ENCODE results near the gene ATCAY. TPM values are rescaled to one million over a fixed set of nuclear protein-coding genes. Genes with fewer than 3 reads are reported as not detected.
"Not testable (repeated sequence)": the region's sequence is repeated elsewhere in the genome, so short reads cannot be mapped to it uniquely, and the experiment has no call there.

Gene ATCAY
- total RNA-seq, 4 donors from 2014 or later = not detected

DNA sequence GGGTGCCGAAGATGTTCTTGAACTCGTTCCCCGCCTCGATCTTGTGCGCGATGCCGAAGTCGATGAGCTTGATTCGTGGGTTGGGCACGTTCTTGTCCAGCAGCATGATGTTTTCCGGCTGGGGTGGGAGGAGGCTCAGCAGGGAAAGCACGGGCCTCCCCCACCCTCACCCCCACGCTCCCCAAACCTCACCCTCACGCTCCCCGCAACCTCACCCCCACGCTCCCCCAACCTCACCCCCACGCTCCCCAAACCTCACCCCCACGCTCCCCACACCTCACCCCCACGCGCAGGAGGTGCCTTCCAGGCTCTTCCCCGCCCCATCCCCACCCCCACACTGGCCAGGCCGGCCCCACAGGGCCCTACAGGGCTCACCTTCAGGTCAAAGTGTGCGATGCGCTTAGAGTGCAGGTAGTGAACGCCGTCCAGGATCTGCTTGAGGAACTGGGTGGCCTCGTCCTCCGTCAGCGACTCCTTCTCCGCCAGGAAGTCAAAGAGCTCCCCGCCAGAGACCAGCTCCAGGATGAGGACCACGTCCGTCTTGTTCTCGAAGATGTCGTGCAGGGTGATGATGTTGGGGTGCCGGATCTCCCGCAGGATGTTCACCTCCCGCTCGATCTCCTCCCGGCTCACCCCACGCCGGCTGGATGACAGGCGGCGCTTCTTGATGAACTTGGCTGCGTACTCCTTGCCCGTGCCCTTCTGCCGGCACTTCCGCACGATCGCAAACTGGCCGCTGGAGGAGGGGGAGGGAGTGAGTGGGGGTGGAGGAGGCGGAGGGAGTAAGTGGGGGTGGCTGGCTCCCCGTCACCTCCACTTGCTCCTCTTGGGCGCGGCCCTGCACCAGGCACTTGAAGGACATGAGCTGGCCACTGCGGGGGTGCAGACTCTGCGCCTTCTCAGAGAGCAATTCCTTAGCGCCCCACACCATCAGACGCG is 84.0 kb downstream of the ATCAY start:
- Histone ChIP-seq H3K9me3 (no peaks in the 10 kb centered on the region), H3K27ac (no peak overlapping the region), H3K36me3 (peaks cover 13 to 86% (median 38%) of the 10 kb centered on the region in 3 donors), H3K4me3 (no peak overlapping the region), H3K4me1 (peaks cover 3 to 42% (median 18%) of the 10 kb centered on the region in 4 donors), H3K27me3 (no peaks in the 10 kb centered on the region)
- 86 to 93% methylated on average over 53 to 58 of the region's 60 CpGs for WGBS, 2 donors
- TF ChIP-seq, protein P1, sequence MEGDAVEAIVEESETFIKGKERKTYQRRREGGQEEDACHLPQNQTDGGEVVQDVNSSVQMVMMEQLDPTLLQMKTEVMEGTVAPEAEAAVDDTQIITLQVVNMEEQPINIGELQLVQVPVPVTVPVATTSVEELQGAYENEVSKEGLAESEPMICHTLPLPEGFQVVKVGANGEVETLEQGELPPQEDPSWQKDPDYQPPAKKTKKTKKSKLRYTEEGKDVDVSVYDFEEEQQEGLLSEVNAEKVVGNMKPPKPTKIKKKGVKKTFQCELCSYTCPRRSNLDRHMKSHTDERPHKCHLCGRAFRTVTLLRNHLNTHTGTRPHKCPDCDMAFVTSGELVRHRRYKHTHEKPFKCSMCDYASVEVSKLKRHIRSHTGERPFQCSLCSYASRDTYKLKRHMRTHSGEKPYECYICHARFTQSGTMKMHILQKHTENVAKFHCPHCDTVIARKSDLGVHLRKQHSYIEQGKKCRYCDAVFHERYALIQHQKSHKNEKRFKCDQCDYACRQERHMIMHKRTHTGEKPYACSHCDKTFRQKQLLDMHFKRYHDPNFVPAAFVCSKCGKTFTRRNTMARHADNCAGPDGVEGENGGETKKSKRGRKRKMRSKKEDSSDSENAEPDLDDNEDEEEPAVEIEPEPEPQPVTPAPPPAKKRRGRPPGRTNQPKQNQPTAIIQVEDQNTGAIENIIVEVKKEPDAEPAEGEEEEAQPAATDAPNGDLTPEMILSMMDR (IDR thresholded peaks at IDR 0.05) = no peak
- TF ChIP-seq EP300 (IDR thresholded peaks at IDR 0.05) (no peak), POLR2A (IDR thresholded peaks at IDR 0.05) (no peak)
- no peak for DNase-seq (ENCODE audit: low spot score in 2 of 2)

DNA sequence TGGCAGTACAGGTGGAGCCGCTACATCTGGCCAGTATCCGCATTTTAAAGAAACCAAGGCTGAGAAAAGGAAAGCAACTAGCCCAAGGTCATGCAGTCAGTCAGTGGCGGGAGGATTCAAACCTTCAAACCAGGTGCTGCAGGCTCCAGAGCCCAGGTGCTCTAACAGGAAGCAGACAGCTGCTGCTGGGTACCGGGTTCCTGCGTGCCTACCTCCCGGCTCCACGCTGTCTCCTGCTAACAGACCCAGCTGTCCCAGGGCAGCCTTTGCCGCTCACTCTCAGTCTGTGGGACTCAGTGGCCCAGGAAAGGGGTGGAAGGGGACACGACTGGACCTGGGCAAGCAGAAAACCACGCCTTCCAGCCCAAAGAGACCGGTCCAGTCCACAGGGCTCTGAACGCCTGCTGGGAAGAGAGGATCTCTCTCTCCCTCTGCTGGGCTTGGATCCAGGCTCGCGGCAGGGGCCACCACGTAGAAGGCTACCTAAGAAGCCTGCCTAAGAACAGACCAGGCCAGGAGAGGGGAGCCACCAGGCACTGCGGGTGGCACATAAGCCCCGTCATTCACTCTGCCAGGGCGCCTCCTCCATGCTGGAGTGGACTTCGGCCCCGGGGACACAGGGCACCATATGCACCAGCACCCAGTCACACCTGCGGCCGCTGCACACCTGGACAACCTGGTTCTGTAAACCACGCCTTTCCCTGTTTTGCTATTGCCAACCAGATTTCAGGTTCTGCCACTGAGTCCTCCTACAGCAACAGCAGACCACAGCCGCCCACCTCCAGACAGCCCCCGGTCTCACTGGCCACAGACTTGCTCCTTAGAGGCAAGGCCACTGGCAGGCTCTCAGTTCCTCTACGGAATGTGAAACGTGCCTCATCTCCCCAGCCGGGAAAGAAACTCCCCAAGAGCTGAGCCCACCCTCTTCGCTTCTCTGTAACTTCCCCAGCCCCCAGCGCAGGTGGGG is 85.8 kb downstream of the ATCAY start:
- H3K36me3 ChIP-seq = peaks cover 7 to 67% (median 25%) of the 10 kb centered on the region in 3 donors
- peaks cover 3 to 51% (median 23%) of the 10 kb centered on the region in 4 donors for H3K4me1 ChIP-seq
- TF ChIP-seq POLR2A (IDR thresholded peaks at IDR 0.05) (no peak), EP300 (IDR thresholded peaks at IDR 0.05) (no peak)
- TF ChIP-seq, protein P1 (IDR thresholded peaks at IDR 0.05) = no peak
- H3K27ac ChIP-seq = peak overlapping the region in 3 of 4 donors; percentile 95 to 98 (median 98)
- no peaks in the 10 kb centered on the region for H3K27me3 ChIP-seq
- no peak overlapping the region for H3K4me3 ChIP-seq
- no peaks in the 10 kb centered on the region for H3K9me3 ChIP-seq
- DNase-seq (ENCODE audit: low spot score in 2 of 2) = no peak
- 86 to 87% methylated on average over 29 to 30 of the region's 30 CpGs for WGBS, 2 donors

DNA sequence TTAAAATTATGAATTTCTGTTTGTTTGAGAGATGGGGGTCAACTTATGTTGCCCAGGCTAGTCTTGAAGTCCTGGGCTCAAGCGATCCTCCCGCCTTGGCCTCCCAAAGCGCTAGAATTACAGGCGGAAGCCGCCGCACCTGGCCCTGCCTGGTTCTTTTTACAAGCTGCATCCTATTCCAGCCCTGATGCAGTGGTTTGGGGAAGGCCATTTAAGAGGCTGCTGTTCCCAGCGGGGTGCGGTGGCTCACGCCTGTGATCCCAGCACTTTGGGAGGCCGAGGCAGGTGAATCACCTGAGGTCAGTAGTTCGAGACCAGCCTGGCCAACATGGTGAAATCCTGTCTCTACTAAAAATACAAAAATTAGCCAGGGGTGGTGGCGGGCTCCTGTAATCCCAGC is 87.5 kb downstream of the ATCAY start:
- H3K4me1 ChIP-seq = peaks cover 3 to 53% (median 25%) of the 10 kb centered on the region in 4 donors
- WGBS, 2 donors = 86 to 94% methylated on average over 12 of the region's 12 CpGs
- H3K27me3 ChIP-seq; H3K4me3 ChIP-seq; H3K9me3 ChIP-seq; DNase-seq (ENCODE audit: low spot score in 2 of 2): not testable (repeated sequence)
- peak overlapping the region; percentile 91 to 98 (median 96) for H3K27ac ChIP-seq
- H3K36me3 ChIP-seq = peaks cover 3 to 52% (median 11%) of the 10 kb centered on the region in 3 donors

DNA sequence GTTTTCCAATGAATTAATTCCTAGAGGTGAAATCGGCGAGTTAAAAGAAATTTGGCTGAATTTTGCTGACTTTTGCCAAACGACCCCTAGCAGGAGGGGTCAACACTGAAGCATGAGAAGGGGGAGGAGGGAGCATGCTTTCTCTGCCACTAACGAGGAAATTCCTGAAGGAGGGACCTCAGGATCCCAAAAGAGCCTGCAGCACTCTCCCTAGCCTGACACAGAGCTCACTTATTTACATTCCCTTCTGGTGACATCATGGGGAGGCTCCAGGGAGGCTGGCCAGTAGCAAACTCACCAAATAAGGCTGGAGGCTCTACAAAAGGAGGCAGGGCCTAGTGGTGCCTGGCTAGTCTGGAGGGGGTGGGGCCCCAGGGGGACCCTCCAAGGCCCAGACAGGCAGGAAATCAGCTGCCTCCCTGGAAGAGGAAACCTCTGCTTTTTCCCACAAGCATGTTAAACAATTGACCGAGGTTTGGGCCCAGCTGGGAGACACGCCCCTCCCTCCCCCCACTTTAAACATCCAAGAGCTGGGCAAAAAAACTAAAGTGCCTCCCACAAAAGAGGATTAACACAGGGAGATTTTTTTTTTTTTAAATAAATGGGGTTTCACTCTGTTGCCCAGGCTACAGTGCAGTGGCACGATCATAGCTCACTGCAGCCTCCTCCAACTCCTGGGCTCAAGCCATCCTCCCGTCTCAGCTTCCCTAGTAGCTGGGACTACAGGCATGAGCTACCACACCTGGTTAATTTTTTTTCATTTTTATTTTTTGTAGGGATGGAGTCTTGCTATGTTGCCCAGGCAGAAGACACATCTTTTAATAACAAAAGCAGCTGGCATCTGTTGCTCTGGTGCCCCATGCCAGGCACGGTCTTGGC is 88.3 kb downstream of the ATCAY start:
- peak in 1 of 2 donors; percentile 56 for TF ChIP-seq POLR2A (IDR thresholded peaks at IDR 0.05)
- TF ChIP-seq, protein P1 (IDR thresholded peaks at IDR 0.05) = no peak
- TF ChIP-seq EP300 (IDR thresholded peaks at IDR 0.05) = peak; percentile 48 to 86
- H3K4me1 ChIP-seq = peaks cover 3 to 53% (median 25%) of the 10 kb centered on the region in 4 donors
- peak; percentile 79 to 86 for DNase-seq (ENCODE audit: low spot score in 2 of 2)
- WGBS, 2 donors = 9 to 14% methylated on average over 9 of the region's 9 CpGs
- peak overlapping the region; percentile 91 to 98 (median 96) for H3K27ac ChIP-seq
- H3K4me3 ChIP-seq = peak overlapping the region in 1 of 4 donors; percentile 77
- no peaks in the 10 kb centered on the region for H3K27me3 ChIP-seq
- H3K9me3 ChIP-seq = no peaks in the 10 kb centered on the region
- H3K36me3 ChIP-seq = peaks cover 3 to 44% (median 4%) of the 10 kb centered on the region in 3 donors
